ENCODE results near the gene STAT5B. TPM values are rescaled to one million over a fixed set of nuclear protein-coding genes. Genes with fewer than 3 reads are reported as not detected.

STAT5B gene
- polyA plus RNA-seq, 1 donor (not counting 4 experiments of a cell fraction or from before 2014, with no cell fraction given), result 16.1 TPM

DNA sequence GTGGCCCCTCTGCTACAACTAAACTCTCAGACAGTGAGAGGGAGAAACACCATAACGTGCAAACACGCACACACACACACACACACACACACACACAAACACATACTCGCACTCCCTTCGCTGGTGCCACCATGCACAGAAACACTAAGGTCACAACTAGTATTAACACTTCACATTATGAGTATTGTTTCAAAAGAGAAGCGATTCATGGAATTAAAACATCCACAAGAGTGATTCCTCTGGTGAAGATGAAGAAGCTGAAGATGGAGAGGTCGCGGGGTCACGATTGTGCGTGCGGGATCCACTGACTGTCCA lies 74.8 kb downstream of the STAT5B start:
- Histone ChIP-seq H4K20me1 (ENCODE audit: control insufficient read depth, extremely low read depth, insufficient read depth, low read length) (no peaks in the 10 kb centered on the region), H3K9ac (ENCODE audit: control insufficient read depth, extremely low read depth, insufficient read depth, low read length) (no peak overlapping the region), H3K27me3 (ENCODE audit: control insufficient read depth, extremely low read depth, insufficient read depth, low read length) (no peaks in the 10 kb centered on the region), H3K4me3 (ENCODE audit: control insufficient read depth in 2 of 3, extremely low read depth in 1 of 3, insufficient read depth in 2 of 3, low read depth in 1 of 3, low read length in 3 of 3) (no peak overlapping the region), H3K27ac (ENCODE audit: control insufficient read depth, insufficient read depth, low read length) (no peak overlapping the region), H3K9me3 (ENCODE audit: control insufficient read depth, low read depth, low read length) (no peaks in the 10 kb centered on the region), H3K36me3 (ENCODE audit: control insufficient read depth in 2 of 2, extremely low read depth in 1 of 2, insufficient read depth in 2 of 2, low read length in 2 of 2) (peaks cover 0 to 2% of the 10 kb centered on the region in 2 experiments), H2AFZ (ENCODE audit: control insufficient read depth, low read length) (no peak overlapping the region), H3K9me1 (ENCODE audit: control insufficient read depth, extremely low read depth, insufficient read depth, low read length) (no peaks in the 10 kb centered on the region), H3K4me2 (ENCODE audit: control insufficient read depth, extremely low read depth, insufficient read depth, low read depth, low read length) (no peak overlapping the region), H3K4me1 (ENCODE audit: control insufficient read depth, extremely low read depth, insufficient read depth, low read length) (no peaks in the 10 kb centered on the region), H3K79me2 (ENCODE audit: control insufficient read depth, insufficient read depth, low read length) (no peaks in the 10 kb centered on the region)
- DNase-seq (ENCODE audit: low read depth, low spot score) (no peak), FAIRE-seq (no peak)
- TF ChIP-seq EZH2 (IDR thresholded peaks at IDR 0.05; ENCODE audit: low read length), result no peak
- TF ChIP-seq, protein P1, sequence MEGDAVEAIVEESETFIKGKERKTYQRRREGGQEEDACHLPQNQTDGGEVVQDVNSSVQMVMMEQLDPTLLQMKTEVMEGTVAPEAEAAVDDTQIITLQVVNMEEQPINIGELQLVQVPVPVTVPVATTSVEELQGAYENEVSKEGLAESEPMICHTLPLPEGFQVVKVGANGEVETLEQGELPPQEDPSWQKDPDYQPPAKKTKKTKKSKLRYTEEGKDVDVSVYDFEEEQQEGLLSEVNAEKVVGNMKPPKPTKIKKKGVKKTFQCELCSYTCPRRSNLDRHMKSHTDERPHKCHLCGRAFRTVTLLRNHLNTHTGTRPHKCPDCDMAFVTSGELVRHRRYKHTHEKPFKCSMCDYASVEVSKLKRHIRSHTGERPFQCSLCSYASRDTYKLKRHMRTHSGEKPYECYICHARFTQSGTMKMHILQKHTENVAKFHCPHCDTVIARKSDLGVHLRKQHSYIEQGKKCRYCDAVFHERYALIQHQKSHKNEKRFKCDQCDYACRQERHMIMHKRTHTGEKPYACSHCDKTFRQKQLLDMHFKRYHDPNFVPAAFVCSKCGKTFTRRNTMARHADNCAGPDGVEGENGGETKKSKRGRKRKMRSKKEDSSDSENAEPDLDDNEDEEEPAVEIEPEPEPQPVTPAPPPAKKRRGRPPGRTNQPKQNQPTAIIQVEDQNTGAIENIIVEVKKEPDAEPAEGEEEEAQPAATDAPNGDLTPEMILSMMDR (optimal IDR thresholded peaks at IDR 0.05 in 1 of 3, IDR thresholded peaks at IDR 0.05 in 1 of 3, conservative IDR thresholded peaks at IDR 0.05 in 1 of 3; ENCODE audit: extremely low read depth in 1 of 3, insufficient read depth in 2 of 3, low read length in 3 of 3), result no peak
- dilution Hi-C loops (cut with MboI; ENCODE audit: extremely low pct_ligation_motif_present, low sequenced_read_pairs), result no loop called here

DNA sequence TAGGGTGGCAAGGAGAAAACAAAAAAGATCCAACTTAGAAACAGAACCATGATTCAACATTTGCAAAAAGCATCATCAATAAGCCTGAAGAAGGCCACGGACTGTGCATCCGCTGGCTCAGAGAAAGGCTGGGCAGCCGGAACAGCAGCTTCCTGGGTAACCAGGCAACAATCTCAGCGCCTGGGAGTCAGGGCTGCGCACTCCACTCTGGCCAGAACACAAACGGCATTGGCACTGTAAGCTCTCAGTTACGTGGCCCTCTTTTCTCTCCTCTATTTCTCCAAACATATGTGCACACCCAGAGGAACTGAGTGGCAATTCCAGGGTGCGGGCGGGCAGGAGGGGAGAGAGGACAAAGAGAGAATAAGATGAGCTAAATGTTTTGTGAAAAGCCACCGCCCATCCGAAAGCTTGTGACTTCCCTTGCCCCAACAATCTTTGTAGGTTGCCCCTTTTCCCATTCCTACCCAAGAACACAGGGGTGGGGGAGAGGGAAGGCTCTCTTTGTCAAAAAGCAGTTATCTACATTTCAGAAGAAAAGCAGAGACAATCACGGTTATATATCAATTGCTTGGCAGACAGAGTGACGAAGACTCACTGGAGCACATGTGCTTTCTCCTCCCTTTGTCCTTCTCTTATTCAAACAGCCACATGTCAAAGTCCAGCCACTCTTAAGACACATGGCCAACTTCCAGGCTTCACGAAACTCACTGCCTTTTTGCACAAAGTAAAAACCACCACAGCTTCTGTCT lies 75.3 kb downstream of the STAT5B start:
- H3K9me3 ChIP-seq (ENCODE audit: control insufficient read depth, low read depth, low read length), result no peaks in the 10 kb centered on the region
- H3K4me3 ChIP-seq (ENCODE audit: control insufficient read depth in 2 of 3, extremely low read depth in 1 of 3, insufficient read depth in 2 of 3, low read depth in 1 of 3, low read length in 3 of 3), result no peak overlapping the region
- no peaks in the 10 kb centered on the region for H3K79me2 ChIP-seq (ENCODE audit: control insufficient read depth, insufficient read depth, low read length)
- no peak overlapping the region for H3K4me2 ChIP-seq (ENCODE audit: control insufficient read depth, extremely low read depth, insufficient read depth, low read depth, low read length)
- H2AFZ ChIP-seq (ENCODE audit: control insufficient read depth, low read length), result no peak overlapping the region
- dilution Hi-C loops (cut with MboI; ENCODE audit: extremely low pct_ligation_motif_present, low sequenced_read_pairs), result no loop called here
- no peak for TF ChIP-seq EZH2 (IDR thresholded peaks at IDR 0.05; ENCODE audit: low read length)
- TF ChIP-seq, protein P1 (optimal IDR thresholded peaks at IDR 0.05 in 1 of 3, IDR thresholded peaks at IDR 0.05 in 1 of 3, conservative IDR thresholded peaks at IDR 0.05 in 1 of 3; ENCODE audit: extremely low read depth in 1 of 3, insufficient read depth in 2 of 3, low read length in 3 of 3), result no peak
- no peaks in the 10 kb centered on the region for H3K9me1 ChIP-seq (ENCODE audit: control insufficient read depth, extremely low read depth, insufficient read depth, low read length)
- H4K20me1 ChIP-seq (ENCODE audit: control insufficient read depth, extremely low read depth, insufficient read depth, low read length), result no peaks in the 10 kb centered on the region
- H3K27me3 ChIP-seq (ENCODE audit: control insufficient read depth, extremely low read depth, insufficient read depth, low read length), result no peaks in the 10 kb centered on the region
- H3K9ac ChIP-seq (ENCODE audit: control insufficient read depth, extremely low read depth, insufficient read depth, low read length), result no peak overlapping the region
- peaks cover 0 to 2% of the 10 kb centered on the region in 2 experiments for H3K36me3 ChIP-seq (ENCODE audit: control insufficient read depth in 2 of 2, extremely low read depth in 1 of 2, insufficient read depth in 2 of 2, low read length in 2 of 2)
- FAIRE-seq (no peak), DNase-seq (ENCODE audit: low read depth, low spot score) (no peak)
- H3K4me1 ChIP-seq (ENCODE audit: control insufficient read depth, extremely low read depth, insufficient read depth, low read length), result no peaks in the 10 kb centered on the region
- H3K27ac ChIP-seq (ENCODE audit: control insufficient read depth, insufficient read depth, low read length), result no peak overlapping the region

Measured in keratinocyte (primary cell).